Measurements from ENCODE around the gene CDON. TPM values are rescaled to one million over a fixed set of nuclear protein-coding genes. Genes with fewer than 3 reads are reported as not detected.

CDON gene
- total and polyA plus RNA-seq, 2 donors (not counting 3 experiments of a cell fraction or from before 2014, with no cell fraction given) = 1.6 to 3.8 TPM

DNA sequence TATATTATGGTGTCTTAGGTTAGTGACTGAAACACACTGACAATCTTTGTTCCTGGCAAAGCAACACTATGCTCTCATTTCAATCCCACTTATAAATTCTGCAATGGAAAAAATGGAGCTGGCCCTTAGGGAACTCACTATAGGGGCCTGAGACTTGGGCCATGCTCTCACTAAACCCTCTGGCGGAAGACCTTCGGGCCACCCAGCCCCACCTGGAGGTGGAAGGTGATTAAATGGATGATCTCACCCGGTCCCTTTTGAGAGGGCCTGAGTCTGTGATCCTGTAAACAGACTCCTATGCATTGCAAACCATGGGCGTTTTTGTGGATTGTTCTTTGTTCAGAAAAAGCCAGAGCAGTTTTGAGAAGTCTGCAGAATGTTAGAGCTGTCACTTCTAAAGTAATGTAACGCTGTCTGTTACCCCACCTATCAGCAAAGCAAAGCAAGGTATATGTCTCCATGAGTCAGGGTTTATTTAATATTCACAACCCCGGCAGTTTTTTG lies 17.0 kb upstream of the CDON start:
- Histone ChIP-seq H3K4me2 (ENCODE audit: insufficient read depth, low read length) (no peak overlapping the region), H2AFZ (ENCODE audit: low read depth, low read length) (no peak overlapping the region), H3K9me3 (replicated peaks; ENCODE audit: control insufficient read depth, insufficient read depth, low read length) (no peaks in the 10 kb centered on the region), H4K20me1 (replicated peaks; ENCODE audit: control insufficient read depth, extremely low read depth, insufficient read depth, low read length) (no peaks in the 10 kb centered on the region), H3K27ac (ENCODE audit: insufficient read depth, low read depth, low read length) (no peak overlapping the region), H3K36me3 (ENCODE audit: control insufficient read depth in 2 of 2, extremely low read depth in 1 of 2, insufficient read depth in 2 of 2, low read length in 2 of 2) (no peaks in the 10 kb centered on the region), H3K9ac (replicated peaks; ENCODE audit: extremely low read depth, insufficient read depth, low read length) (no peak overlapping the region), H3K27me3 (ENCODE audit: control insufficient read depth in 2 of 2, insufficient read depth in 2 of 2, low read length in 2 of 2) (no peaks in the 10 kb centered on the region), H3K9me1 (replicated peaks; ENCODE audit: control insufficient read depth, extremely low read depth, insufficient read depth, low read length) (no peaks in the 10 kb centered on the region), H3K4me1 (ENCODE audit: control insufficient read depth, extremely low read depth, insufficient read depth, low read length) (no peaks in the 10 kb centered on the region), H3K4me3 (replicated peaks in 1 of 3; ENCODE audit: insufficient read depth in 1 of 3, low read depth in 1 of 3, low read length in 3 of 3) (no peak overlapping the region), H3K79me2 (ENCODE audit: control insufficient read depth, insufficient read depth, low read length) (no peaks in the 10 kb centered on the region)
- intact Hi-C loops (cut with micrococcal nuclease) = no loop called here
- BruUV-seq (replicated peaks) = no TSS peak
- DNase-seq (ENCODE audit: low read depth, low spot score) (no peak), FAIRE-seq (no peak)
- POLR2A ChIA-PET = no interaction called here
- dilution Hi-C loops (cut with MboI; ENCODE audit: extremely low pct_ligation_motif_present, low sequenced_read_pairs) = no loop called here
- TF ChIP-seq, protein P1, sequence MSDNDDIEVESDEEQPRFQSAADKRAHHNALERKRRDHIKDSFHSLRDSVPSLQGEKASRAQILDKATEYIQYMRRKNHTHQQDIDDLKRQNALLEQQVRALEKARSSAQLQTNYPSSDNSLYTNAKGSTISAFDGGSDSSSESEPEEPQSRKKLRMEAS (IDR thresholded peaks at IDR 0.05; ENCODE audit: insufficient read depth, insufficient read length) = no peak
- TF ChIP-seq, protein P2, sequence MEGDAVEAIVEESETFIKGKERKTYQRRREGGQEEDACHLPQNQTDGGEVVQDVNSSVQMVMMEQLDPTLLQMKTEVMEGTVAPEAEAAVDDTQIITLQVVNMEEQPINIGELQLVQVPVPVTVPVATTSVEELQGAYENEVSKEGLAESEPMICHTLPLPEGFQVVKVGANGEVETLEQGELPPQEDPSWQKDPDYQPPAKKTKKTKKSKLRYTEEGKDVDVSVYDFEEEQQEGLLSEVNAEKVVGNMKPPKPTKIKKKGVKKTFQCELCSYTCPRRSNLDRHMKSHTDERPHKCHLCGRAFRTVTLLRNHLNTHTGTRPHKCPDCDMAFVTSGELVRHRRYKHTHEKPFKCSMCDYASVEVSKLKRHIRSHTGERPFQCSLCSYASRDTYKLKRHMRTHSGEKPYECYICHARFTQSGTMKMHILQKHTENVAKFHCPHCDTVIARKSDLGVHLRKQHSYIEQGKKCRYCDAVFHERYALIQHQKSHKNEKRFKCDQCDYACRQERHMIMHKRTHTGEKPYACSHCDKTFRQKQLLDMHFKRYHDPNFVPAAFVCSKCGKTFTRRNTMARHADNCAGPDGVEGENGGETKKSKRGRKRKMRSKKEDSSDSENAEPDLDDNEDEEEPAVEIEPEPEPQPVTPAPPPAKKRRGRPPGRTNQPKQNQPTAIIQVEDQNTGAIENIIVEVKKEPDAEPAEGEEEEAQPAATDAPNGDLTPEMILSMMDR (IDR thresholded peaks at IDR 0.05; ENCODE audit: extremely low read depth in 1 of 2, insufficient read depth in 1 of 2, low read depth in 1 of 2, low read length in 2 of 2) = no peak
- no peak for TF ChIP-seq EZH2 (IDR thresholded peaks at IDR 0.05; ENCODE audit: borderline replicate concordance, low read depth, low read length, severe bottlenecking)
- no peak for TF ChIP-seq FOS (IDR thresholded peaks at IDR 0.05; ENCODE audit: borderline replicate concordance, insufficient read depth, low read length)
- TF ChIP-seq JUN (IDR thresholded peaks at IDR 0.05; ENCODE audit: borderline replicate concordance, insufficient read depth, insufficient read length, low read depth) = no peak
- no peak for TF ChIP-seq GATA2 (IDR thresholded peaks at IDR 0.05; ENCODE audit: insufficient read depth, insufficient read length, low read depth, low read length)
- no peak for TF ChIP-seq POLR2AphosphoS5 (IDR thresholded peaks at IDR 0.05; ENCODE audit: insufficient read depth, low read depth, low read length)
- no peak for TF ChIP-seq POLR2A (IDR thresholded peaks at IDR 0.05; ENCODE audit: low read depth, low read length)
- TF ChIP-seq MYC (IDR thresholded peaks at IDR 0.05; ENCODE audit: low read depth, low read length) = no peak
- CTCF ChIA-PET = interaction anchor here (1.0 kb wide), 1 partner anchor 10 kb away, joined by 5 read pairs; no protein-coding TSS in a partner anchor
